HFF-Myc (cell line): ENCODE data around the gene DUSP8.
A peak's percentile ranks its signal among the peaks of the same experiment; 100 is the strongest.

Source experiments
- DNase-seq: peaks from one replicate; pipeline ENCODE4 v3.0.0-alpha.2; 2011; ENCODE audit warnings: low read depth; ENCODE audit errors: extremely low read depth
- H3K4me3 ChIP-seq: replicated peaks from 2 replicates; pipeline ENCODE4 v1.5.1; 2011; ENCODE audit warnings: low read depth, mild to moderate bottlenecking, control low read depth, low read length
- CTCF ChIP-seq: IDR thresholded peaks from 2 replicates; pipeline ENCODE4 v1.5.1; 2012; ENCODE audit warnings: mild to moderate bottlenecking, low read depth, low read length, control low read depth; ENCODE audit errors: missing control alignments

DUSP8 gene

GRCh38 chr11:1532014-1532586 lies 40.0 kb downstream of the DUSP8 start:
- H3K4me3 ChIP-seq = no peak overlapping the region
- peak; percentile 32 for DNase-seq
- no peak for TF ChIP-seq CTCF

- DNase-seq = no peak
- no peak overlapping the region for H3K4me3 ChIP-seq
- no peak for TF ChIP-seq CTCF
These were observed 40.5 kb downstream of the DUSP8 start for GRCh38 chr11:1531449-1532013.

- no peak overlapping the region for H3K4me3 ChIP-seq
- TF ChIP-seq CTCF = no peak
- DNase-seq = no peak
These were observed 41.2 kb downstream of the DUSP8 start for GRCh38 chr11:1530686-1531448.

- no peak overlapping the region for H3K4me3 ChIP-seq
- no peak for TF ChIP-seq CTCF
- no peak for DNase-seq
These were observed 42.3 kb downstream of the DUSP8 start for GRCh38 chr11:1529774-1530173.

GRCh38 chr11:1529286-1529685 lies 42.8 kb downstream of the DUSP8 start:
- TF ChIP-seq CTCF = no peak
- DNase-seq = no peak
- H3K4me3 ChIP-seq = no peak overlapping the region

GRCh38 chr11:1528710-1529109 lies 43.4 kb downstream of the DUSP8 start:
- no peak for DNase-seq
- no peak overlapping the region for H3K4me3 ChIP-seq
- TF ChIP-seq CTCF = no peak
